Pancreas (tissue), 10 donors: ENCODE data around the gene MYH9. TPM values are rescaled to one million over a fixed set of nuclear protein-coding genes. Genes with fewer than 3 reads are reported as not detected.
A peak's percentile ranks its signal among the peaks of the same experiment; 100 is the strongest.

Experiments used
- ATAC-seq, 4 donors: fragments of 200-7000 bp; cut with Tn5 transposase; one replicate each; pipeline versions ENCODE4 v1.8.0 to v1.9.1; 2020; ENCODE audit warnings: mild to moderate bottlenecking in 4 of 4, moderate library complexity in 4 of 4
- DNase-seq, 6 donors: peaks; one replicate each; pipeline ENCODE4 v3.0.0-alpha.2; 2020
- FAIRE-seq: peaks from 2 replicates; lab custom pipeline; 2012; peaks lifted over from hg19 to GRCh38; lab: Jason Lieb, UNC
- H3K27ac ChIP-seq, 4 donors: fragments of 200-600 bp; sonication (generic); 1 replicate in 3 of 4; 2 replicates in 1 of 4; pipeline versions ENCODE4 v1.5.0 to v1.8.0; 2020
- H3K27me3 ChIP-seq, 4 donors: fragments of 200-600 bp; one replicate each; pipeline ENCODE4 v1.8.0; 2021
- H3K36me3 ChIP-seq, 3 donors: fragments of 200-600 bp; sonication (generic) in 1 of 3; one replicate each; pipeline versions ENCODE4 v1.5.0 to v1.8.0; 2020 to 2021
- H3K4me1 ChIP-seq, 3 donors: fragments of 200-600 bp; one replicate each; pipeline ENCODE4 v1.8.0; 2021
- H3K4me3 ChIP-seq, 4 donors: fragments of 200-600 bp; sonication (generic) in 2 of 4; one replicate each; pipeline versions ENCODE4 v1.5.0 to v1.8.0; 2020 to 2021
- H3K9me3 ChIP-seq, 4 donors: fragments of 200-600 bp; one replicate each; pipeline ENCODE4 v1.8.0; 2021
- WGBS, 2 donors: extraction: QIAGEN DNeasy Blood & Tissue Kit; methylation state at CpG; one replicate each; pipeline ENCODE4 v1.1.7; 2013; 5-methylcytosine and 5-hydroxymethylcytosine counted together
- intact Hi-C, 3 donors: fragments of 100-400 bp; cut with DNase I; formaldehyde crosslinking; loops; one replicate each; pipeline versions ENCODE4 v1.11.1 to v1.14.2; 2022
- polyA plus RNA-seq, 2 donors: library from polyadenylated mRNA; stranded (reverse); fragments of 200-250 nt; gene quantifications; one replicate each; pipeline ENCODE4 v1.2.3, GENCODE V29; 2013
- total RNA-seq, 6 donors: library from RNA; stranded (reverse); fragmentation: NEBNext Ultra II Directional in 4 of 6; extraction: Animal tissue kit (Norgen Biotek cat#: 25700) in 4 of 6; gene quantifications; one replicate each; pipeline versions ENCODE4 v1.2.1 to v1.2.4, GENCODE V29; 2021 to 2023
- TF ChIP-seq, protein P1 (sequence below), 4 donors: fragments of 200-600 bp; sonication (generic) in 3 of 4; IDR thresholded peaks; one replicate each; pipeline versions ENCODE4 v1.5.0 to v1.8.0; 2021; ENCODE audit warnings: antibody characterized with exemption in 4 of 4
- donor health status: healthy with polysubstance abuse.
- donor health status: DM: no; HTN: no; CAD: no; lungs with moderate emphysema.
- donor health status: DM: no; HTN: no; CAD: no.
- donor health status: control.
- donor health status: control.
- donor health status: Bipolar disorder and iron deficiency.
- donor health status: DM: yes; HTN: yes; CAD: no.
- donor health status: DM: no; HTN: no; CAD: no.
- donor health status: DM: no; HTN: no; CAD: no.
- donor health status: DM: yes; HTN: yes; CAD: no.

The MYH9 gene
- total and polyA plus RNA-seq, 8 donors, result 80.9 to 554 (median 376) TPM

DNA sequence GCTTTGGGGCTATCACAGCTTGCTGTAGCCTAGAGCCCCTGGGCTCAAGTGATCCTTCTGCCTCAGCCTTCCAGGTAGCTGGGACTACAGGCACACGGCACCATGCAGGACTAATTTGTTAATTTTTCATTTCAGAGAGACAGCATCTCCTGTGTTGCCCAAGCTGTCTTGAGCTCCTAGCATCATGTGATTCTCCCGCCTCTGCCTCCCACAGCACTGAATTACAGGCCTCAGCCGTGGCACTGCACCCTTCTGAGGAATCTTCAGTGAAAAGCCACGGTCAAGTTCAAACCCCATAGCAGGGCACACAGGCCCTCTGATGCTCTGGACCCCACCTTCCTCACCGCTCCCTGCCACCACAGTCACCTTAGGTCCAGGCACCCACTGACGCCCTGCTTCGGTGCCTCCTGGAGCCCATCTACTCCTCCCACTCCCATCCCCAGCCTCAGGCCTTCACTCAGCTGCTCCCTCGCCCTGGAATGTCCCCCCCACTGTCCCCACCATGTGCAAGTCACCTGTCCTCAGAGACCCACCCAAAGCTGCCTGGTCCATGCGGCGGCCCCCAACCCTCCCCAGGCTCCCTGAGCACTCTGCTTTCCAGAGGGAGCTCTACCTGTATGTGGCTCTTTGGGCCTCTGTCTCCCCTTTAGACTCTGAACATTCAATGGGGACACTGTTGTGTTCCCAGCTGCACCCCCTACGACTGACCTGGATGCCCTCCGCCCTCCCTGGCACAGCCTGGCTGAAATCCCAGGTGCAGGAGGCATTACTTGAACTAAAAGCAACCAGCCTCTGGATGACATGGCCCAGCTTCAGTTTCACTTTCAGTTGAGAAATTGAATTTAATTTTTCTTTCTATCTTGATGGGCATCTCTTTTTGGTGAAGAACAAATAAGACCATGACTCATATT lies 150.1 kb downstream of the MYH9 start:
- Histone ChIP-seq H3K4me1 (peaks cover 3 to 18% (median 4%) of the 10 kb centered on the region in 3 donors), H3K9me3 (no peaks in the 10 kb centered on the region), H3K27ac (peak overlapping the region in 2 of 4 donors; percentile 87 to 93), H3K27me3 (no peaks in the 10 kb centered on the region), H3K4me3 (peak overlapping the region in 3 of 4 donors; percentile 55 to 73 (median 65)), H3K36me3 (peaks cover 0 to 5% (median 0%) of the 10 kb centered on the region in 3 donors)
- intact Hi-C loops, result no loop called here
- TF ChIP-seq, protein P1, sequence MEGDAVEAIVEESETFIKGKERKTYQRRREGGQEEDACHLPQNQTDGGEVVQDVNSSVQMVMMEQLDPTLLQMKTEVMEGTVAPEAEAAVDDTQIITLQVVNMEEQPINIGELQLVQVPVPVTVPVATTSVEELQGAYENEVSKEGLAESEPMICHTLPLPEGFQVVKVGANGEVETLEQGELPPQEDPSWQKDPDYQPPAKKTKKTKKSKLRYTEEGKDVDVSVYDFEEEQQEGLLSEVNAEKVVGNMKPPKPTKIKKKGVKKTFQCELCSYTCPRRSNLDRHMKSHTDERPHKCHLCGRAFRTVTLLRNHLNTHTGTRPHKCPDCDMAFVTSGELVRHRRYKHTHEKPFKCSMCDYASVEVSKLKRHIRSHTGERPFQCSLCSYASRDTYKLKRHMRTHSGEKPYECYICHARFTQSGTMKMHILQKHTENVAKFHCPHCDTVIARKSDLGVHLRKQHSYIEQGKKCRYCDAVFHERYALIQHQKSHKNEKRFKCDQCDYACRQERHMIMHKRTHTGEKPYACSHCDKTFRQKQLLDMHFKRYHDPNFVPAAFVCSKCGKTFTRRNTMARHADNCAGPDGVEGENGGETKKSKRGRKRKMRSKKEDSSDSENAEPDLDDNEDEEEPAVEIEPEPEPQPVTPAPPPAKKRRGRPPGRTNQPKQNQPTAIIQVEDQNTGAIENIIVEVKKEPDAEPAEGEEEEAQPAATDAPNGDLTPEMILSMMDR (IDR thresholded peaks at IDR 0.05), result no peak
- FAIRE-seq, result no peak
- no peak for DNase-seq
- peak in 2 of 4 donors; percentile 6 to 24 for ATAC-seq
- 70 to 72% methylated on average over 12 of the region's 12 CpGs for WGBS, 2 donors

DNA sequence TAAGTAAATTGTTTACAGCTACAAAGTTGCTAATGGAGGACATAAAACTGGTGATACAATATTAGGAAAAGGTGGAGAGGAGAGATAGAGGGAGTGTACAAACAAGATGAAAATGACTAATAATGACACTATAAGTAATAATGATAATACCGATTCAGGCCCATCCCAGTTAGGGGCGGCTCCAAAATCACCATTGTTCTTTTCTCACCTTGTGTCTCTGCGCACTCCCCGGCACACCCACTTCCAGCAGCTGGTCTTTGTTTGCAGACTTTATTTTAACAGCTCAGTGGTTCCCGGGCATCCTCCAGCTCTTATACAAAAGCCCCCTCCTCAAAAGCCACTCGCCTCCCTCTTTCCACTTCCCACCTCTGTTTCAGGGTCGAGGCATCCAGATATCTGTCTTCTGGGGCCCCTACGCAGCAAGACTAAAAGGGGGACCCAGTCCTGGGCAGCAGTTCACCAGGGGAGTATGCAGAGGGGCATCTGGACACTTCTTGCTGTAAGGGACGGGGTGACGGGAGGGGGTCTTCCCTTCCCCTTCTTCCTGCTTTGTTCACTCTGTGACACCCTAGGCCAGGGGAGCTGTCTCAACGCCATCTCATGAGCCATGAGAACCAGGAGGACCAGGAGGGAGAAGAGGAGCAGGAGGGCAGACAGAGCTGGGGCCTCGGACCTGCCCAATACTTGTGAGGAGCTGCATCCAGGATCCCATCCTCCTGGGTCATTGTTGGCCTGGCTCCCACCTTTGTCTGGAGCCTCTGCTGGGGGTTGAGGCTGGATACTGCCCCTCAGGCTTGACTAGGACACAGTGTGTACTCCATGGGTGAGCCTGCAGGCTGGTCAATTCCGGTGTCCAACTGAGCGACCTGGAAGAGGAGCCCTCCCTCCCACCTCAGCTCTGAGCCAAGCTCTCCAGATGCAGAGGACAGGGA lies 151.1 kb downstream of the MYH9 start:
- intact Hi-C loops, result no loop called here
- no peak for DNase-seq

DNA sequence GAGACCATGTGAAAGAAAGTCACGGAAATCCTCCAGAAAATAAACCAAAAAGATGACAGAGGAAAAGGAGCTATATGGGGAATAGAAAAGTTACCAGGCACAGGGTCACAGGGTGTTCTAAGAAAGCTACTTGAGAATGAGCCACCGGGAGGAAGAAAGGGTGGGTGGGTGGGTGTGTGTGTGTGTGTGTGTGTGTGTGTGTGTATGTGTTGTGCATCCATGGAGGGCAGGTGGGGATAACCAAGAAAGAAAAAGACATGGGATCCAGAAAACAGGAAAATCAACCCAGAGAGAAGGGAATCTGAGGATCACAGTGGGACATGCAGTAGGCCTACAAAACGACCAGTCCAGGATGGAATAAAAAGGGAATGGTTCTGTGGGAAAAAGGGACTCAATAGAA lies 152.2 kb downstream of the MYH9 start:
- Histone ChIP-seq H3K4me3 (no peak overlapping the region), H3K4me1 (peaks cover 3 to 18% (median 4%) of the 10 kb centered on the region in 3 donors), H3K27ac (no peak overlapping the region), H3K36me3 (peaks cover 0 to 10% (median 4%) of the 10 kb centered on the region in 3 donors), H3K9me3 (no peaks in the 10 kb centered on the region), H3K27me3 (no peaks in the 10 kb centered on the region)
- ATAC-seq (no peak), FAIRE-seq (no peak), DNase-seq (no peak)
- TF ChIP-seq, protein P1 (IDR thresholded peaks at IDR 0.05), result no peak
- WGBS, 2 donors, result 88 to 90% methylated on average over 3 of the region's 3 CpGs
- intact Hi-C loops, result no loop called here

More for the DNA sequence above, 151.1 kb downstream of the MYH9 start:
- ATAC-seq, result no peak
- Histone ChIP-seq H3K27me3 (no peaks in the 10 kb centered on the region), H3K4me3 (peak overlapping the region in 1 of 4 donors; percentile 73), H3K4me1 (peaks cover 3 to 18% (median 4%) of the 10 kb centered on the region in 3 donors), H3K9me3 (no peaks in the 10 kb centered on the region), H3K27ac (no peak overlapping the region), H3K36me3 (peaks cover 0 to 9% (median 4%) of the 10 kb centered on the region in 3 donors)
- no peak for FAIRE-seq
- WGBS, 2 donors, result 79 to 80% methylated on average over 14 of the region's 14 CpGs
- TF ChIP-seq, protein P1 (IDR thresholded peaks at IDR 0.05), result no peak

DNA sequence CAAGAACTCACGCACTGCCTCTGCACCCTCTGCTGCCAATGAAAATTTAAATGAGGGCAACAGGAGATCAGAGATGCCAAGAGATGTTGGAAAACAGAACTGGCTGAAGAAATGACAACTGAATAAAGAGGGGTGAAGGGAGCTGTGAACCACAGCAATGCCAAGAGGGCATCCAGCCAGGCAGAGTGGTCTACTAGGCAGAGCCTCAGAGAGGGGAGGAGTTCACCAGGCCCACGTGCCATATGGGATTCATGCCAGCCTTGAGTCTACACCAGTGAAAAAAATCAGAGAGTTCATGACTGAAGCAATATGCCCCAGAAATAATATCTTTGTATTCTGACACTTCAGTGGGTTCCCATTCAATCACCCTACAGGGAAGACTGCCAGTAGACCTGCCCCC lies 152.8 kb downstream of the MYH9 start:
- DNase-seq (no peak), FAIRE-seq (no peak), ATAC-seq (no peak)
- H3K4me3 ChIP-seq, result no peak overlapping the region
- H3K9me3 ChIP-seq, result no peaks in the 10 kb centered on the region
- 66 to 70% methylated on average over 2 of the region's 2 CpGs for WGBS, 2 donors
- TF ChIP-seq, protein P1 (IDR thresholded peaks at IDR 0.05), result no peak
- peaks cover 0 to 10% (median 4%) of the 10 kb centered on the region in 3 donors for H3K36me3 ChIP-seq
- H3K27me3 ChIP-seq, result no peaks in the 10 kb centered on the region
- H3K4me1 ChIP-seq, result peaks cover 3 to 18% (median 4%) of the 10 kb centered on the region in 3 donors
- intact Hi-C loops, result no loop called here
- H3K27ac ChIP-seq, result no peak overlapping the region
